HG03159 (cell line): Measurements from ENCODE around the gene PSMC3.
"Not testable (repeated sequence)": the region's sequence is repeated elsewhere in the genome, so short reads cannot be mapped to it uniquely, and the experiment has no call there.

Experiments used
- ATAC-seq: cut with Tn5 transposase; IDR thresholded peaks from one replicate; pipeline ENCODE4 v1.9.1; 2021; ENCODE audit warnings: mild to moderate bottlenecking, moderate library complexity; ENCODE audit not compliant: unreplicated experiment

PSMC3 gene

GRCh38 chr11:47426062-47426956 is at the start of gene PSMC3:
PSMC3 (minus strand) TSS chr11:47426439; CDS start chr11:47426279, 160 bp downstream.
- ATAC-seq, result peak; percentile 86

DNA sequence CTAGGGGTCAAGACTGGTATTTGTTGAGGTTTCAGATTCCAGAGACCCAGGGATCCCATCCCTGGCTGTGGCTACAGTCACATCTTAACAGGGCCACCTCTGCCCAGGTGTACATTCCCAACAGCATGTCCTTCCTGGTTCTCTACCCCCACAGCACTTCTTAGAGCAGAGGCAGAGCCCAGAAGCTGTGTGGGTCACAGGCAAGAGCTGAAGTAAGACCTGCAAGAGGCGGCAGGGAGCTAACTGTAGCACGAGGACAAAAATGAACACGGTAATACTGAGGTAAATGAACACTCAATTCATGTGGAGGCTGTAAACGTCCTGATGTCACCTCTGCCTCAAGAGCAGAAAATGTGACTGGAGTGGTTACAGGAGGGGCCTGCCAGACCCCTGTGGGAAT is 44.4 kb upstream of the PSMC3 start:
- ATAC-seq, result no peak

DNA sequence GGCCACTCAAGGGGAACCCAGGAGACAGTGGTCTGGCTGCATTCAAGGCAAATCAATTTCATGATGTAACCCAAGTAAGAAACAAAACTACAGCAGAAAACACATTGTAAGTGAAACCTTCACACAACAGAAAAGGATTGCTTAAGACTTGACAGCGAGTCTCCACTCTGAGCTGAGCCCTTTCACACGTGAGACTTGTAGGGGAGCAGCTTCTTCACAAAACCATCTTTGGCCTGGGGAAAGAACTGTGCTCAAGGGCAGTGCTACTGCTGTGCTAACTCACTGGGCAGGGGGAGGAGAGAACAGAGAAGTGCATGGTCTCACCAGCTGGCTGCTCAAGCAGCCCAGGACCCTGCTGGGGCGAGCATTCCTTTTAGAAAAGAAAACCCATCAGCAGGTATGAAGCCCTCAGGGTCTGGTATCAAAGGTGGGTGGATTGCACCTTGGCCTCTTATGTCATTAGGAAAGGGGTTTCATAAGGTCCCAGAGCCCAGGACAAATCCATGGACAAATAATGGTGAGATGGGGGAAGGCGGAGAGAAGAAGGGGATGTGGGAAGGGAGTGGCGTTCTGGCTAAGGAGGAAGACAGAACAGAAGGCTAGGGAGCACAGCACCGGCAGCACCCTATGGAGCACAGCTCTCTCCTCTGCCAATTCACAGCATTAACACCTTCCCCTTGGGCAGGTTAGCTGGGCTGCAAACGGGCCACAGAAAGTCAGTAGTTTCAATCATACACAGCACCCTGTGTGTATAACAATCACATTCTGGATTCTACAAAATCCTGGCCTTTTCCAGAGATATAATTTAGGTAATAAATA is 43.3 kb upstream of the PSMC3 start:
- ATAC-seq, result no peak

GRCh38 chr11:47468598-47469214 is 42.5 kb upstream of the PSMC3 start:
- ATAC-seq, result no peak

DNA sequence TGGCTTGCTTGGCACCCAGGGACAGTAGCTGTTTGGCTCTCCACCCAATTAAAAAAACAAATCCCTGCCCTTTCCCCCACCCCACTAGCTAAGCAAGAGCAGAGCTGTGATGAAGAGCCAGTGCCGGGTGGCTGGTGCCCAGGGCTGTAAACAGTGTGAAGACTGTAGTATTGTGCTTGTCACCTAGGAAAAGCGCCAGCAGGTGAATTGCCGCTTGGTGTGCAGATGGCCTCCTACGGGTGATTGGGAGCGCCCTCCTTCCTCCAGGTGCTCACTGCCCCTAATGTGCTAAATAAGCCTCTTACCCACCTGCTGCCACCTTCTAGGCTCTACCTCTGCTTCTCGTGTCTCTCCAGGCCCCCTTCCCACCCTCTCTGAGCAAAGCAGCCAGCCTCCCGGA is 41.1 kb upstream of the PSMC3 start:
- ATAC-seq, result no peak

DNA sequence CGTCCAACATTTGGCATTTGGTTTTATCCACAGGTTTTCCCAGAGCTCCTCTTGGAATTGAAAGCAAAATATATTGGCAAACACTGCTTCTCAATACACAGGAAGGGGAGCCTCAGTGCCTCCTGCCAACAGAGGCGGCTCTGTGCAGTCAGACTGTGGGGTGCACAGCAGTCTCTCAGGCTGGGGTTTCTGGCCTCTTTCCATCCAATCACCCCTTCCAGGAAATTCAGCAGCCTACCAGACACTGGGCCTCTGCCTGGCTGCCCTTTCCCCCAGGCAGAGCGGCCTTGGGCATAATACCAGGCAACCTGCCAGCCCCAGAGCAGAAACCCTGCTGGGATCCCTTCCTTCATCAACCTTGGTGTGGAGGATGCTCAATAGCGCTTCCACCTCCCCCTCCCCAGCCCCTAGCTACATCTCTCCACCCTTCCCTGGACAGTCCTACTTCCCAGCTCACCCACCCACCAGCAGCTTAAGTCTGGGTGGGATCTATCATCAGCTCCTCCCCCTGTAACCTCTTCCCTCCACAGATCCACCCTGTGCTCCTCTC is 40.5 kb upstream of the PSMC3 start:
- no peak for ATAC-seq

DNA sequence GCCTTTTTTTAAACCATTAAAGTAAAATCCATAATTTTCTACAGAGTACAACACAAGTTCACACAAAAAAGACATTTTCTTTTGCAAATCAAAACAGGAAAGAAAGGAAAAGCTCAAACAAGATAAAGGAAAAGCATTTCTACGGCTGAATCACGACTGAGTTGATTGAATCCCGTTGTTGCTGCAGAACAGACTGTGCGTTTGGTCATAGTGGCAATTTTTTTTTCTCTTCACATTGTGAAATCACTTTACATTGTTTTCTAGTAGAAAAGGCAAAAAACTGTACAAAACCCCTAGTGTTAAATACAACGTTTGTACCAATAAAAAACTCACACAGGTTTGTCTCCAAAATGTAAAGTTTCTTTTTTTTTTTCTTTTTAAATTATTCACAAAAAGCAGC is 40.0 kb upstream of the PSMC3 start:
- ATAC-seq, result no peak

DNA sequence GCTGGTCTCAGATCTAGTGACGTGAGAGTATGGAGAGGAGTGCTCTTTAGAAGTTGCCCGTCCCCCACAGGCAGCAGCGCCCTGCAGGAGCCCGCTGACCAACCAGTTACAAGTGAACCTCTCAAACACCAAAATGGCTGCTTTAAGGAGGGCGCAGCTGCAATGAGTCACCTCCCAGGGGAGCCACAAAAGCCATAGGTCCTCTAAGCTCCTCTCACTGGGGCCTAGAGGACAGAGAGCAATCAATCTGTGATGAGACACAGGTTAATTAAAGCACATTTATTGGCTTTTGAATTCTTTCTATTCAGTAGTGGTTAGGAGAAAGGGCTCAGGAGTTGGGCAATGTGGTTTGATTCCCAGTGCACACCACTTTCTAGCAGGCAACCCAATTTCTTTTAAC is 38.2 kb upstream of the PSMC3 start:
- ATAC-seq, result no peak

DNA sequence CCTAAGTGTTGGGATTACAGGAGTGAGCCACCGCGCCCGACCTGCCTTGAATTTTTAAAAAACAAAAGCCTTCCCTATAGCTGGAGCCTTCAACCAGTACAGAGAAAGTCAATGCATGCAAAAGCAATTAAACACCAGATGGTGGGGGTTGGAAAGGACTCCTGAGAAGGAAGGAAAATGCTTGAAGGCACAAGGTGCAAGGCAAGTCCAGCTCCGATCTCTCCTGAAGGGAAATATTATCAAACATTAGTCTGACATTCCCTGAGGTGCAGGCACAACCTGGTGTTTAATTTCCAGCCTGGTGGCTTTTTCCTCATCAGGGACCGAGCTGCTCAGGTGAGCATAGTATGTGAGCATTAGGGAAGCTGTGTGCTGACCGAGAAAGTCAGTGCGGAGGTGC is 35.6 kb upstream of the PSMC3 start:
- ATAC-seq, result no peak

DNA sequence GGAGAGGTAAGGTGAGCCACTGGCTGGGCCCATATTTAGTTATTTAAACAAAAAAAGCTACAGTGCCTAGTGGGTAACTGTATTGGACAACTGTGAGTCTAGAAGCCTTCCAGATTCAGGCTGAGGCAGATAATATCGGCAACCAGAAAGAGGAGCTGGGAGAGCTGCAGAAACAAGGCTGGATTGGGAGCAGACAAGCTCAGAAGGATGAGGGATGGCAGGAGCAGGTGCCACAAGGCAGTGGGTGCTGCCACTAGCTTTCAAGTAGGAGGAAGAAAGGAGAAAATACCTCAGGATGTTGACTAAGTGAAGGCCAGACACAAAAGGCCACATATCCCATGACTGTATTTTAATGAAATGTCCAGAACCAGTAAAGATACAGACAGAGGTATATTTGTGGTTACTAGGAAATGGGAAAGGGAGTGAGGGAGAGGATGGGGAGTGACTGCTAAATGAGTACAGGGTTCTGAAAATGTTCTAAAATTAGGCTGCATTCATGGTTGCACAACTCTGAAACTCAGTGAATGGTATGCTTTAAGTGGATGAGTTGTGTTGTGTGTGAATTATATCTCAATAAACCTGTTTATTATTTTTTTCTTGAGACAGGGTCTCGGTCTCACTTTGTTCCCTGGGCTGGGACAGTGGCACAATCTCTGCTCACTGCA is 34.5 kb upstream of the PSMC3 start:
- no peak for ATAC-seq

GRCh38 chr11:47454258-47454671 is 28.0 kb upstream of the PSMC3 start:
- not testable (repeated sequence) for ATAC-seq

DNA sequence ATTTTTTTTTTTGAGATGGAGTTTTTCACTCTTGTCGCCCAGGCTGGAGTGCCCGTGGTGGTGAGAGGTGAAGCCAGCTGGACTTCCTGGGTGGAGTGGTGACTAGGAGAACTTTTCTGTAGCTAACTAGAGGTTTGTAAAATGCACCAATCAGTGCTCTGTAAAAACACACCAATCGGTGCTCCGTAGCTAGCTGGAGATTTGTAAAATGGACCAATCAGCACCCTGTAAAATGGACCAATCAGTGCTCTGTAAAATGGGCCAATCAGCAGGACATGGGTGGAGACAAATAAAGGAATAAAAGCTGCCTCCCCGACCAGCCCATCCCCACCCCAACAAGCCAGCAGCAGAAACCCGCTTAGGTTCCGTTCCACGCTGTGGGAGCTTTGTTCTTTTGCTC is 27.1 kb upstream of the PSMC3 start:
- ATAC-seq, result no peak

DNA sequence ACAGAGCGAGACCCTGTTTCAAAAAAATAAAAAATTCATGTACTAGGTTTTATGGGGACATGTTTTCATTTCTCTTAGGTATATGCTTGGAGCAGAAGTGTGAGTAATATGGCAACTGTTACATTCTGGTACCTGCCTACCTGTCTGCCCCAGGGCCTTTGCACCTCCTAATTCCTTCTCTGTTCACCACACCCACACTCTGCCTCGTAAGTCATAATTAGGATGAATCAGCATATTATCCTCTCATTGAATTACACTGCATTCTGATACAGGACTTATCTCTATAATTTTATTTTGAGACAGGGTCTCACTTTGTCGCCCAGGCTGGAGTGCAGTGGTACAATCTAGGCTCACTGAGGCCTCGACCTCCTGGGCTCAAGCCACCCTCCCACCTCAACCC is 25.8 kb upstream of the PSMC3 start:
- no peak for ATAC-seq

DNA sequence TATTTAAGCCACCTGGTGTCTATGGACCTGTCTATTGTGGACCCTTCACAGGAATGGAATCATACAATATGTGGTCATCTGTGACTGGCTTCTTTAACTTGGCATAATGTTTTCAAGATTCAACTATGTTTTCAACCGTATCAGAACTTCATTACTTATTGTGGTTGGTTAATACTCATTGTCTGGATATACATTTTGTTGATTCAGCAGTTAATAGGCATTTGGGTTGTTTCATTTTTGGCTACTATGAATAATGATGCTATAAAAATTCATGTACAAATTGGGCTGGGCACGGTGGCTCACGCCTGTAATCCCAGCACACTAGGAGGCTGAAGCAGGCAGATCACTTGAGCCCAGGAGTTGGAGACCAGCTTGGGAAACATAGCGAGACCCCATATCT is 25.2 kb upstream of the PSMC3 start:
- no peak for ATAC-seq

- ATAC-seq, result no peak
Observed at GRCh38 chr11:47449541-47449940, 23.3 kb upstream of the PSMC3 start.

- ATAC-seq, result no peak
Observed at GRCh38 chr11:47448566-47449427, 22.6 kb upstream of the PSMC3 start, which contains the start of gene RAPSN. RAPSN (minus strand) TSS chr11:47449136; CDS start chr11:47448964, 172 bp downstream.

- ATAC-seq, result no peak
Observed at GRCh38 chr11:47447906-47448305, 21.7 kb upstream of the PSMC3 start.

DNA sequence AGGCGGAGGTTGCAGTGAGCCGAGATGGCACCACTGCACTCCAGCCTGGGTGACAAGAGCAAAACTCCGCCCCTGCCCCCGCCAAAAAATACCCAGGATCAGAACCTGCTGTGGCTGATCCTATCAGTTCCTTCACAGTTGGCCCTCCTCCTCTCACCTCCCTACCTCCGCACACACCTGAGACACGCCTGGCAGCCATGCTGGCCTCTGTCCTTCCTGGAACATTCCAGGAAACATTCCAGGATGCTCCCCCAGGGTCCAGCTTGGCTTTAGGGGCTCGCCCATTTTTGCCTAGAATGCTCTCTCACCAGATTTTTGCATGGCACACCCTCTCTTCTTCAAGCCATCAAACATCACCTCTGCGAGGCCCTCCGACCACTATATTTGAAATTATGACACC is 20.6 kb upstream of the PSMC3 start:
- no peak for ATAC-seq

DNA sequence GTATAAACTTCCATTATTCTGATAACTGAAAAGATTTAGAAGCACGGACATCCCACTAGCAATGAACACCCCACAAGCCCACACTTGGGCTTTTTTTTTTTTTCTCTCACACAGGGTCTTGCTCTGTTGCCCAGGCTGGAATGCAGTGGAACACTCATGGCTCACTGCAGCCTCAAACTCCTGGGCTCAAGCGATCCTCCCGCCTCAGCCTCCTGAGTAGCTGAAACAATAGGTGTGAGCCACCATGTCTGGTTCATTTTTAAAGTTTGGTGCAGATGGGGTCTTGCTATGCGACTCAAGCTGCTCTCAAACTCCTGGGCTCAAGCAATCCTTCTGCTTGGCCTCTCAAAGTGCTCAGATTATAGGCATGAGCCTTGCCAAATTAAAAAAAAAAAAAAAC is 19.6 kb upstream of the PSMC3 start:
- no peak for ATAC-seq

GRCh38 chr11:47443817-47444216 is 17.6 kb upstream of the PSMC3 start:
- no peak for ATAC-seq
